ENCODE data around the gene VDAC2. TPM values are rescaled to one million over a fixed set of nuclear protein-coding genes. Genes with fewer than 3 reads are reported as not detected.
A peak's percentile ranks its signal among the peaks of the same experiment; 100 is the strongest.
"Not testable (repeated sequence)": the region's sequence is repeated elsewhere in the genome, so short reads cannot be mapped to it uniquely, and the experiment has no call there.

VDAC2 gene
- total and polyA plus RNA-seq, 7 donors, result 314 to 770 (median 432) TPM

DNA sequence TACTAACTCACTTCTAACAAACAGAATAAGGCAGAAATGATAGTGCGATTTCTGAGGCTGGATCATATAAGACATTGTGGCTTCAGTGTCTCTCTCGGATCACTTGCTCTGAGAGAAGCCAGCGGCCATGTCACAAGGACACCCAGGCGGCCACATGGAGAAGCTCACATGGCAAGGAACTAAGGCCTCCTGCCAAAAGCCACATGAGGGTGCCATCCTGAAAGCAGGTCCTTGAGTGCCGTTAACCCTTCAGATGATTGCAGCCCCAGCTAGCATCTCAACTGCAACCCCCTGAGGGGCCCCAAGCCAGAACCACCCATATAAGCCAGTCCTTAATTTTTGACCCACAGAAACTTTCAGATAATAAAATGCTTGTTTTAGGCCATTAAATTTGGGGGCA is 6.9 kb upstream of the VDAC2 start:
- H3K36me3 ChIP-seq (ENCODE audit: insufficient read depth in 1 of 2, low read depth in 1 of 2), result no peaks in the 10 kb centered on the region
- no peak for TF ChIP-seq CTCF (IDR thresholded peaks at IDR 0.05)
- H3K27ac ChIP-seq, result peak overlapping the region; percentile 66
- H3K9me3 ChIP-seq, result no peaks in the 10 kb centered on the region
- no peaks in the 10 kb centered on the region for H3K27me3 ChIP-seq (ENCODE audit: insufficient read depth in 3 of 3, low read length in 2 of 3)
- DNase-seq, result peak in 1 of 2 donors; percentile 65
- intact Hi-C loops (cut with DNase I), result no loop called here
- H3K4me1 ChIP-seq, result peaks cover 32% of the 10 kb centered on the region
- WGBS, 3 donors, result 52 to 89% (median 63%) methylated on average over 5 of the region's 5 CpGs
- no peak overlapping the region for H3K4me3 ChIP-seq
- peak; percentile 44 to 72 (median 60) for ATAC-seq

GRCh38 chr10:75205908-75206307 is 4.7 kb upstream of the VDAC2 start:
- H3K4me3 ChIP-seq, result no peak overlapping the region
- H3K36me3 ChIP-seq (ENCODE audit: insufficient read depth in 1 of 2, low read depth in 1 of 2), result no peaks in the 10 kb centered on the region
- intact Hi-C loops (cut with DNase I), result no loop called here
- WGBS, 3 donors, result 87 to 100% (median 97%) methylated on average over 2 of the region's 2 CpGs
- no peaks in the 10 kb centered on the region for H3K9me3 ChIP-seq
- no peak overlapping the region for H3K27ac ChIP-seq
- ATAC-seq, result no peak
- no peaks in the 10 kb centered on the region for H3K27me3 ChIP-seq (ENCODE audit: insufficient read depth in 3 of 3, low read length in 2 of 3)
- H3K4me1 ChIP-seq, result peaks cover 39% of the 10 kb centered on the region
- TF ChIP-seq CTCF (IDR thresholded peaks at IDR 0.05), result no peak
- no peak for DNase-seq

DNA sequence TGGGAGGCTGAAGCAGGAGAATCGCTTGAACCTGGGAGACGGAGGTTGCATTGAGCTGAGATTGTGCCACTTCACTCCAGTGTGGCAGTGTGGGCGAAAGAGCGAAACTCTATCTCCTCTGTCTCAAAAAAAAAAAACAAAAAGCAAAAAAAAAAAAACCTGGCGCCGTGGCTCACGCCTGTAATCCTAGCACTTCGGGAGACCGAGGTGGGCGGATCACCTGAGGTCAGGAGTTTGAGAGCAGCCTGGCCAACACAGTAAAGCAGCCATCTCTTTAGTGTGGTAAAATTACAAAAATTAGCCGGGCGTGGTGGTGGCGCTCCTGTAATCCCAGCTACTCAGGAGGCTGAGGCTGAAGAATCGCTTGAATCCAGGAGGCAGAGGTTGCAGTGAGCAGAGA is 4.0 kb upstream of the VDAC2 start:
- not testable (repeated sequence) for H3K9me3 ChIP-seq

GRCh38 chr10:75207079-75207856 is 3.3 kb upstream of the VDAC2 start:
- Histone ChIP-seq H3K27ac (peak overlapping the region; percentile 100), H3K4me1 (peaks cover 46% of the 10 kb centered on the region), H3K27me3 (ENCODE audit: insufficient read depth in 3 of 3, low read length in 2 of 3) (no peaks in the 10 kb centered on the region), H3K4me3 (no peak overlapping the region), H3K9me3 (no peaks in the 10 kb centered on the region), H3K36me3 (ENCODE audit: insufficient read depth in 1 of 2, low read depth in 1 of 2) (peaks cover 0 to 7% of the 10 kb centered on the region in 2 donors)
- intact Hi-C loops (cut with DNase I), result no loop called here
- no peak for TF ChIP-seq CTCF (IDR thresholded peaks at IDR 0.05)
- DNase-seq (no peak), ATAC-seq (no peak)
- WGBS, 3 donors, result 69 to 70% (median 70%) methylated on average over 13 of the region's 13 CpGs

More for the DNA sequence above, 4.0 kb upstream of the VDAC2 start:
- WGBS, 3 donors, result 69 to 80% (median 69%) methylated on average over 14 of the region's 14 CpGs
- H3K4me3 ChIP-seq; H3K36me3 ChIP-seq (ENCODE audit: insufficient read depth in 1 of 2, low read depth in 1 of 2); DNase-seq; ATAC-seq; H3K27me3 ChIP-seq (ENCODE audit: insufficient read depth in 3 of 3, low read length in 2 of 3); intact Hi-C loops (cut with DNase I): not testable (repeated sequence)
- Histone ChIP-seq H3K27ac (peak overlapping the region; percentile 100), H3K4me1 (peaks cover 40% of the 10 kb centered on the region)

DNA sequence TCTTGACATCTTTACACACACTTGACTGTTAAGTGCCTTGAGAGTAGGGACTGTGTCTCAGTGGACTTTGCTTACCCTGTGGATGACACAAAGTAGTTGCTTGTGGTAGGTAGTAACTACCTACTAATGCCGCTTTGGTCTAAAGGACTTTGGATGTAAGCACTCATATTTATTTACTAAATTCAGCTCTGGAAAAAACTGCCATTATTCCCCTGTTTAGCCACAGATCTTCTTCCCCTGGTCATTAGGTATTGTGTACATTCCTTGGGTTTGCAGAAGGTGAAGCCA is 2.8 kb upstream of the VDAC2 start:
- ATAC-seq (no peak), DNase-seq (no peak)
- Histone ChIP-seq H3K27me3 (ENCODE audit: insufficient read depth in 3 of 3, low read length in 2 of 3) (no peaks in the 10 kb centered on the region), H3K4me1 (peaks cover 48% of the 10 kb centered on the region), H3K4me3 (no peak overlapping the region), H3K9me3 (no peaks in the 10 kb centered on the region), H3K36me3 (ENCODE audit: insufficient read depth in 1 of 2, low read depth in 1 of 2) (peaks cover 0 to 12% of the 10 kb centered on the region in 2 donors), H3K27ac (peak overlapping the region; percentile 100)
- intact Hi-C loops (cut with DNase I), result no loop called here
- no peak for TF ChIP-seq CTCF (IDR thresholded peaks at IDR 0.05)
- 91 to 100% (median 97%) methylated on average over 1 of the region's 1 CpG for WGBS, 3 donors
